COLO668 (cell line): Measurements from ENCODE around the gene BLOC1S5.
"Not testable (repeated sequence)": the region's sequence is repeated elsewhere in the genome, so short reads cannot be mapped to it uniquely, and the experiment has no call there.

ENCODE experiments used
- DNase-seq: peaks from one replicate; lab custom pipeline; 2025; ENCODE audit not compliant: unreplicated experiment; lab: John Stamatoyannopoulos, UW

Gene BLOC1S5

DNA sequence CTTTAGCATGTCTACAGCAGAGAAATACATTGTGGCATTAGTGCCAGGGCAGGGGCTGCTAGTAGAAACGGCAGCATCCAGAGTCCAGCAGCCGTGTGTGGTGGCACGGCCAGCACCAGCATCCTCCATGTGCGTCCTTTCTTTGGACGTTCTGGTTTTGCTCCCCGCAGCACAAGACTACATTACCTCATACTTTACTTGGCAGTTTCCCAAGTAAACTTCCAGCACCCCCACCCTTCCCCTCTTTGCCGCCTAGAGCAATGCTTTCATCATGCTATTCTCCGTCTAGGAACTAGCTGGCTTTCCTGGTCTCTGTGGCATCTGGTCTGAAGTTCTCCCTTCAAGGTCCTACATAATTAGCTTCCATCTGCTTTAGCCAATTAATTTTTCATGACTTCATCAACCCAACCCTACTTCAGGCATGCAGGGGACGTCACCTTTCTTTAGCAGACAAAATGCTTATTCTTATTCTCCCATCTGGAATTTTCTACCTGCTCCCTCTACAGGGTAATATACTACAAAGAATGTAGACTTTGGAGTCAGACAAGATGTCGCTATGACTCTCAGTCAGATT, 67.6 kb downstream of the BLOC1S5 start:
- DNase-seq = no peak

- DNase-seq = no peak
These were observed 70.2 kb downstream of the BLOC1S5 start for GRCh38 chr6:7993952-7994351.

GRCh38 chr6:7993399-7993798, 70.8 kb downstream of the BLOC1S5 start:
- DNase-seq = no peak

GRCh38 chr6:7992002-7992815, 72.0 kb downstream of the BLOC1S5 start:
- DNase-seq = no peak

DNA sequence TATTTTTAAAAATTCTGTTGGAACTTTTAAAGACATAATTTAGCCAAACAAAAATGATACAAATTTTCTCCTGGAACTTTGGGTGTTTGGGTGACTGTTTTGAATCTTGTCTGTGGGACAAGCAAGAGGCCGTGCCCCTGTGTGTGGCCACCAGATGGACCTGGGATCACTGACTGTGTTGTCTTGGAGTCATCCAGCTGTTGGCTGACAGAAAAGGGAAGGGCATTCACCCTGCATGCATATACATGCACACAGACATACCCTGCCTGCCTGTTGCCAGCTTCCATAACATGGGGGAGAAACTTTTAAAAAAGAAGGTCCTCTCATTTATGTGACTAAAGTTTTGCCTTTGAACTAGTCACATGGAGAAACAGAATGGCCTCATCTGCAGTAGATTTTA, 72.7 kb downstream of the BLOC1S5 start:
- DNase-seq = no peak

DNA sequence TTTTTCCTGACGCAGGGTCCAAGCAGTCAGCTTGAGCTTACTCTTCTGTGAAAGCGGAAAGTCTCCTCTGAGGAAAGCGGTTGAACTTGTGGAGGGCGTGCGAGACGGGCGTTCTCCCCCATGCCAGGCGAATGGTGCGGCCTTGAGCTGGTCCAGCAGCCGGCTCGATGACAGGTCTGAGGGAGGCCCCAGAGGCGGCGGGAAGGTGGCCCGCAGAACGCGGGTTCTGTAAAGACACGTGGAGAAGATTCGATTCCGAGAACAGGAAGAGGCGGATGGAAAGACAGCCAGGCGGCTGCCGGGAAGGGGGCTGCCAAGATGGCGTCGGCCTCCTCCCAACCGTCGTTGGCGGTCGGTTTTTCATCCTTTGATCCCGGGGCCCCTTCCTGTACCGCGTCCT, 78.0 kb downstream of the BLOC1S5 start:
- DNase-seq = no peak

DNA sequence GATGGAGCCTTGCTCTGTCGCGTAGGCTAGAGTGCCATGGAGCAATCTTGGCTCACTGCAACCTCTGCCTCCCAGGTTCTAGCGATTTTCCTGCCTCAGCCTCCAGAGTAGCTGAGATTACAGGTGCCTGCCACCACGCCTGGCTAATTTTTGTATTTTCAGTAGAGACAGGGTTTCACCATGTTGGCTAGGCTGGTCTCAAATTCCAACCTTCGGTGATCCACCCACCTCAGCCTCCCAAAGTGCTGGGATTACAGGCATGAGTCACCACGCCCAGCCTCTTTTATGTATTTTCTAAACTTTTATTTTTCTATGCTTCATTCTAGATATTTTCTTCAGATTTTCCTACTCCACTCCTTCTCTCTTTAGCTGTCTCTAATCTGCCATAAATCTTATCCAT, 80.2 kb downstream of the BLOC1S5 start:
- not testable (repeated sequence) for DNase-seq

DNA sequence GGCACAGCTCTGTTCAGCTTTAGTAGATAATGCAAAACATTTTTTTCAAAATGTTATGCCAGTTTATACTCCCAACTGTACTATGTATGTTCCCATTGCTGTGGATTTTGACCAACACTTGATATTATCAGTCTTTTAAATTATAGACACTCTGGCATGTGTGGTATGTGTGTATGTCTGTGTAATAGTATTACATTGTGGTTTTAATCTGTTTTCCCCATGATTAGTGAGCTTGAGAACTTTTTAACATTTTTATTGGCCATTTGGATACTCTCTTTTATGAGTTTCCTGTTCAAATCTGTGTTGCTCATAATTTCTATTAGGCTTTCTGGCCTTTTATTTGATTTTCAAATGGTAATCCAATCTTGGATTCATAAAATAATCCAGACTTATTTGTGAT, 84.4 kb downstream of the BLOC1S5 start:
- DNase-seq = no peak

GRCh38 chr6:7978736-7979135, 85.5 kb downstream of the BLOC1S5 start:
- no peak for DNase-seq

- DNase-seq = peak; percentile 18
These were observed 87.6 kb downstream of the BLOC1S5 start for GRCh38 chr6:7976485-7977056.

DNA sequence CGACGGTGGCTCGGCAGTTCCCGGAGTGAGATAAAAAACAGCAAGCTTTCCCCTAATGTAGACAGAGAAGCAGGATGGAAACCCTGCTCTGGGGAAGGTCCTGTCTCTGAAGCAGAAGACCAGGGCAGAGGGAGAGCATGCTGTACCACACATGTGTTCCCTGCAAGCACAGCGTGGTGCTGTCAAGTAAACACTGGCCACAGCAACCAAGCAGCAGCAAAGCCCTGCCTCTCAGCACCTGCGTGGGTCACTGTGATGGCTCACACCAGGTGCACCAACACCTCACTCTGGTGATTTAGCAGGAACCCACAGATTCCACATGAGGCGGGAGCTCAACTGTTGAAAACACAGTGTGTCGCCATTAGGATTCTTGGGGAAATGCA, 88.4 kb downstream of the BLOC1S5 start:
- peak; percentile 2 for DNase-seq

- DNase-seq = peak; percentile 57
These were observed 89.0 kb downstream of the BLOC1S5 start for GRCh38 chr6:7974938-7975763.

DNA sequence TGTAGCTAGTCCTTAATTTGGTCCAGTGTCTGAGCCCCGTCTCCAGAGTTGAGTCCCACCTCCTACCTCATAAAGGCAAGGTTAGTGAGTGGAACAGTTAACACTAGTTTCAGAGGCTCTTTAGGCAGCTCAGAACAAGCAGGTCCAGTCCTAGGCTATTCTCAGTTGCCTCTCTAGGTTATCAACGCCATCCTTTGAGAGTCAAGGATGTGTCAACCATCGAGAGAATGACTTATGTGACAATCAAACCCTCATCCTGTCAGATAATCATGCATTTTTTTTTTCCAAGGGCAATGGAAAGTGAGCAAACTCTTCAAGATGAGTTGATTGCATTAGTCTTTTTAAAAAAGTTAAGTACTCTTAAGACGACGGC, 89.6 kb downstream of the BLOC1S5 start:
- no peak for DNase-seq

DNA sequence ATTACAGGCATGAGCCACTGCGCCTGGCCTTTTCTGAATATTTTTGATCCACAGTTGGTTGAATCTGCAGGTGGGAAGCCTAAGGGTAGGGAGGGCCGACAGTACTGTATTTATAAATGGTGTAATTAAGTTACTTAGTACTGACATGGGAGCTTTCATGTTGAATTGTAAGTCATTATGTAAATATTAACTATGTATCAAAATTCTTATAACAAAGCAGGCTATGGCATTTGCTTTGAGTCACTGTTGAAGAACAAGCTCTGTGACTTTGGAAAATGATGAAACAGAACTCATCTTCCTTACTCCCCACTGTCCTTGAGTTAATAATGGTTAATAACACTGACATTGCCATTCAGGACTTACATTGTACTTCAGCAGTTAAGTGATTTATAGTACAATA, 90.6 kb downstream of the BLOC1S5 start:
- no peak for DNase-seq

DNA sequence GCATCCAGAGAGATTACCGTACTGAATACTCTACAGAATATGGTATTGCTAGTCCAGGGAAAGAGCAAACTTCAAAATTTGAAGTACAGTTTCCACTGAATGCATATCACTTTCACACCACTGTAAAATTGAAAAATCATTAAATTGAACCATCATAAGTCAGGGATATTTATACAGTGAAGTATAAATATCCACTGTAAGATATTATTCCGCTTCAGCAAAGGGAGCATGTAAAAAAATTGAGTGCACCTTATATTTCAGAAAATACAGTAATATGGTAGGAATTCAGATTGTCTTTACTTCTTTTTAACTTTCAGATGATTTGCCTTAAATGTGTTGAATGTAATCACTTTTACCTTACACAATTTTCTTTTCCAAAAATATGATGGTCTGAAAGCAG, 92.7 kb downstream of the BLOC1S5 start:
- no peak for DNase-seq

DNA sequence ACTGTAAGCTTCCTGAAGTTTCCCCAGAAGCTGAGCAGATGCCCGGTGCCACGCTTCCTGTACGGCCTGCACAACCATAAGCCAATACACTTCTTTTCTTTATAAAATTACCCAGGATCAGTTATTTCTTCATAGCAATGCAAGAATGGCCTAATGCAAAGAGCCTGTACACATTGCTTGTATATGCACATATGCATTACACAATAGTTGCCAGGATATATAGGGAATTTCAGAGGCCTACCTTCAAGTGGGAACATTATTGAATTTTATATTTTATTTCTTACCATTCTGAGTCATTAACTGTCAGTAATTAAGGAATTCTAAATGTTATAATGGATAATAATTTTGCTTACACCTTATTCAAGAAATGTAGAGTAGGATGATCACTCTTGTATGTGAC, 93.6 kb downstream of the BLOC1S5 start:
- DNase-seq = no peak
